Mesenchymal stem cell (in vitro differentiated cells and primary cell): ENCODE results near the gene CCM2.

Source experiments
- DNase-seq: peaks from one replicate; pipeline ENCODE4 v3.0.0-alpha.2; 2013
- H2AFZ ChIP-seq: one replicate; pipeline ENCODE4 v1.6.1; 2013; ENCODE audit warnings: low read depth, mild to moderate bottlenecking, control low read depth, inconsistent platforms, low read length, moderate library complexity
- H2AK5ac ChIP-seq: 2 replicates; pipeline ENCODE4 v1.6.1; 2013; ENCODE audit warnings: low read length, moderate library complexity, mild to moderate bottlenecking, inconsistent platforms; ENCODE audit not compliant: severe bottlenecking
- H2BK120ac ChIP-seq: one replicate; pipeline ENCODE4 v1.6.1; 2013; ENCODE audit warnings: low read depth, mild to moderate bottlenecking, inconsistent platforms, low read length, moderate library complexity
- H2BK12ac ChIP-seq, 2 experiments: one replicate each; pipeline ENCODE4 v1.6.1; 2013; ENCODE audit warnings: inconsistent platforms in 2 of 2, low read length in 2 of 2, mild to moderate bottlenecking in 2 of 2, moderate library complexity in 2 of 2, control low read depth in 1 of 2
- H2BK15ac ChIP-seq: one replicate; pipeline ENCODE4 v1.6.1; 2013; ENCODE audit warnings: mild to moderate bottlenecking, low read depth, inconsistent platforms; ENCODE audit not compliant: poor library complexity, severe bottlenecking
- H2BK5ac ChIP-seq: 2 replicates; pipeline ENCODE4 v1.6.1; 2013; ENCODE audit warnings: low read depth, mild to moderate bottlenecking, low read length, control low read depth, inconsistent platforms; ENCODE audit not compliant: poor library complexity, severe bottlenecking
- H3K14ac ChIP-seq, 2 experiments: one replicate each; pipeline ENCODE4 v1.6.1; 2013; ENCODE audit warnings: inconsistent platforms in 2 of 2, low read length in 2 of 2, control low read depth in 1 of 2, mild to moderate bottlenecking in 1 of 2, moderate library complexity in 1 of 2
- H3K18ac ChIP-seq, 2 experiments: one replicate each; pipeline ENCODE4 v1.6.1; 2013; ENCODE audit warnings: inconsistent platforms in 2 of 2, low read length in 2 of 2, control low read depth in 1 of 2, low read depth in 1 of 2, mild to moderate bottlenecking in 1 of 2
- H3K23ac ChIP-seq, 2 experiments: one replicate each; pipeline ENCODE4 v1.6.1; 2013; ENCODE audit warnings: inconsistent platforms in 2 of 2, low read length in 2 of 2, mild to moderate bottlenecking in 2 of 2, moderate library complexity in 2 of 2, control low read depth in 1 of 2
- H3K27ac ChIP-seq: 2 replicates; pipeline ENCODE4 v1.5.1; 2013; ENCODE audit warnings: mild to moderate bottlenecking, moderate library complexity, low read length, control low read depth, inconsistent platforms; ENCODE audit not compliant: poor library complexity, severe bottlenecking
- H3K27me3 ChIP-seq, 2 experiments: 2 replicates each; pipeline versions ENCODE4 v1.6.1 to v1.7.0; 2013; ENCODE audit warnings: low read length in 2 of 2, mild to moderate bottlenecking in 2 of 2, moderate library complexity in 2 of 2, control low read depth in 1 of 2, inconsistent platforms in 1 of 2; ENCODE audit not compliant: control insufficient read depth in 1 of 2, insufficient read depth in 1 of 2
- H3K36me3 ChIP-seq, 2 experiments: 2 replicates each; pipeline versions ENCODE4 v1.6.1 to v1.7.0; 2013; ENCODE audit warnings: low read length in 2 of 2, control low read depth in 1 of 2, inconsistent platforms in 1 of 2, low read depth in 1 of 2, mild to moderate bottlenecking in 1 of 2; ENCODE audit not compliant: insufficient read depth in 2 of 2, control insufficient read depth in 1 of 2
- H3K4ac ChIP-seq, 2 experiments: one replicate each; pipeline ENCODE4 v1.6.1; 2013; ENCODE audit warnings: inconsistent platforms in 2 of 2, low read length in 2 of 2, mild to moderate bottlenecking in 2 of 2, moderate library complexity in 2 of 2, control low read depth in 1 of 2, low read depth in 1 of 2
- H3K4me1 ChIP-seq: 2 replicates; pipeline ENCODE4 v1.6.1; 2013; ENCODE audit warnings: low read depth, low read length, control low read depth; ENCODE audit not compliant: control insufficient read depth, insufficient read depth
- H3K4me2 ChIP-seq: 2 replicates; pipeline ENCODE4 v1.6.1; 2013; ENCODE audit warnings: low read length, mild to moderate bottlenecking, inconsistent platforms; ENCODE audit not compliant: poor library complexity, severe bottlenecking
- H3K4me3 ChIP-seq, 2 experiments: 2 replicates each; pipeline versions ENCODE4 v1.5.1 to v1.7.0; 2013; ENCODE audit warnings: low read length in 2 of 2, mild to moderate bottlenecking in 2 of 2, control low read depth in 1 of 2, low read depth in 1 of 2; ENCODE audit not compliant: insufficient read depth in 1 of 2
- H3K79me1 ChIP-seq: replicated peaks from 2 replicates; pipeline ENCODE4 v1.6.1; 2013; ENCODE audit warnings: mild to moderate bottlenecking, control low read depth, low read length, inconsistent platforms; ENCODE audit not compliant: poor library complexity, severe bottlenecking
- H3K9ac ChIP-seq: 2 replicates; pipeline ENCODE4 v1.7.0; 2013; ENCODE audit warnings: mild to moderate bottlenecking, low read length, moderate library complexity
- H3K9me3 ChIP-seq: 2 replicates; pipeline ENCODE4 v1.7.0; 2013; ENCODE audit warnings: mild to moderate bottlenecking, low read length; ENCODE audit not compliant: control insufficient read depth
- H4K8ac ChIP-seq: one replicate; pipeline ENCODE4 v1.6.1; 2013; ENCODE audit warnings: inconsistent platforms, mild to moderate bottlenecking, low read length, moderate library complexity
- H4K91ac ChIP-seq: one replicate; pipeline ENCODE4 v1.6.1; 2013; ENCODE audit warnings: mild to moderate bottlenecking, low read length, inconsistent platforms
- WGBS: methylation state at CpG from one replicate; pipeline ENCODE4 v1.1.7; 2013; ENCODE audit warnings: mixed read lengths; 5-methylcytosine and 5-hydroxymethylcytosine counted together

Gene CCM2

GRCh38 chr7:44958645-44959344 is 41.2 kb upstream of the CCM2 start:
- no peak overlapping the region for H2BK120ac ChIP-seq
- no peak overlapping the region for H3K4ac ChIP-seq
- no peaks in the 10 kb centered on the region for H3K79me1 ChIP-seq
- H3K27ac ChIP-seq: no peak overlapping the region
- H3K27me3 ChIP-seq: peaks cover 12 to 28% of the 10 kb centered on the region in 2 experiments
- no peak overlapping the region for H2AK5ac ChIP-seq
- H3K14ac ChIP-seq: no peak overlapping the region
- H2BK12ac ChIP-seq: no peak overlapping the region
- no peak overlapping the region for H3K9ac ChIP-seq
- H3K9me3 ChIP-seq: no peaks in the 10 kb centered on the region
- no peaks in the 10 kb centered on the region for H3K36me3 ChIP-seq
- H4K91ac ChIP-seq: no peak overlapping the region
- H3K18ac ChIP-seq: no peak overlapping the region
- H3K23ac ChIP-seq: no peak overlapping the region
- H2BK5ac ChIP-seq: no peak overlapping the region
- no peak overlapping the region for H3K4me2 ChIP-seq
- WGBS: 77% methylated on average over 6 of the region's 8 CpGs
- H2BK15ac ChIP-seq: no peak overlapping the region
- no peak for DNase-seq
- H3K4me3 ChIP-seq: no peak overlapping the region
- no peak overlapping the region for H2AFZ ChIP-seq
- H3K4me1 ChIP-seq: peaks cover 21% of the 10 kb centered on the region
- no peak overlapping the region for H4K8ac ChIP-seq

GRCh38 chr7:44959433-44959951 is 40.5 kb upstream of the CCM2 start:
- Histone ChIP-seq H3K36me3 (no peaks in the 10 kb centered on the region), H3K23ac (no peak overlapping the region), H2BK120ac (no peak overlapping the region), H4K91ac (no peak overlapping the region), H4K8ac (no peak overlapping the region), H2BK12ac (no peak overlapping the region), H3K14ac (no peak overlapping the region), H2BK15ac (no peak overlapping the region), H3K79me1 (no peaks in the 10 kb centered on the region), H3K18ac (no peak overlapping the region), H3K4me1 (peaks cover 21% of the 10 kb centered on the region), H3K9me3 (no peaks in the 10 kb centered on the region), H3K9ac (no peak overlapping the region), H2AFZ (no peak overlapping the region), H3K4me3 (no peak overlapping the region), H3K27me3 (peaks cover 12 to 29% of the 10 kb centered on the region in 2 experiments), H3K4me2 (no peak overlapping the region), H3K4ac (no peak overlapping the region), H2BK5ac (no peak overlapping the region), H2AK5ac (no peak overlapping the region), H3K27ac (no peak overlapping the region)
- DNase-seq: peak; percentile 22
- 80% methylated on average over 7 of the region's 8 CpGs for WGBS

DNA sequence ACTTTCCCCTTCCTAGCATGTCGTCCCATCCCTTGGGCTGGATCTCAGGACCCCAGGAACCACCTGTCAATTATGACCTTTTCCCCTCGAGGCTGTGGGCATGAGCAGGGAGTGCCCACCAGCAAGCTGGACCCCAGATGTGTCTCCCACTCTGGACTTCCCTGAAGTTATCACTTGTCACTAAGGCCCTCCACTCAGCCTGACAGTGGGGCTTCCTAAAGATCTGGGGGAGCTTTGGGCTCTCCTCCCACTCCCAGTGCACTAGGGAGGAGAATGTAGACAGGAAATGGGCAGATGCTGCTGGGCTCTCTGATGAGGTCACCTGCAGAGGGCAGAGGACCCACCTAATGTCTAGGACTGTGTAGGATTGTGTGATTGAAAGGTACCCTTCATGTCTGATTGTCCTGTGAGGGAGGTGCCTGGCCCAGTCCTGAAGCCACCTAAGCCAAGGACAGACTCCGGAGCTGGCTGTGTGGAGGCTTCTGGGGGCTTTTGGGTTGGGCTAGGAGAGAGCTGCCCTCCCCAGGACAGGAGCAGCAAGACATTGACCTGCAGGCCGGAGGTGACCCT is 39.9 kb upstream of the CCM2 start:
- Histone ChIP-seq H3K4me1 (peaks cover 15% of the 10 kb centered on the region), H2AFZ (no peak overlapping the region), H3K27me3 (peaks cover 12 to 30% of the 10 kb centered on the region in 2 experiments), H3K18ac (no peak overlapping the region), H3K4me2 (no peak overlapping the region), H4K8ac (no peak overlapping the region), H4K91ac (no peak overlapping the region), H3K9me3 (no peaks in the 10 kb centered on the region), H2BK5ac (no peak overlapping the region), H2BK15ac (no peak overlapping the region), H2AK5ac (no peak overlapping the region), H2BK120ac (no peak overlapping the region), H3K36me3 (no peaks in the 10 kb centered on the region), H3K14ac (no peak overlapping the region), H3K4me3 (no peak overlapping the region), H3K79me1 (no peaks in the 10 kb centered on the region), H3K23ac (no peak overlapping the region), H2BK12ac (no peak overlapping the region), H3K9ac (no peak overlapping the region), H3K4ac (no peak overlapping the region), H3K27ac (no peak overlapping the region)
- 81% methylated on average over 3 of the region's 4 CpGs for WGBS
- no peak for DNase-seq

DNA sequence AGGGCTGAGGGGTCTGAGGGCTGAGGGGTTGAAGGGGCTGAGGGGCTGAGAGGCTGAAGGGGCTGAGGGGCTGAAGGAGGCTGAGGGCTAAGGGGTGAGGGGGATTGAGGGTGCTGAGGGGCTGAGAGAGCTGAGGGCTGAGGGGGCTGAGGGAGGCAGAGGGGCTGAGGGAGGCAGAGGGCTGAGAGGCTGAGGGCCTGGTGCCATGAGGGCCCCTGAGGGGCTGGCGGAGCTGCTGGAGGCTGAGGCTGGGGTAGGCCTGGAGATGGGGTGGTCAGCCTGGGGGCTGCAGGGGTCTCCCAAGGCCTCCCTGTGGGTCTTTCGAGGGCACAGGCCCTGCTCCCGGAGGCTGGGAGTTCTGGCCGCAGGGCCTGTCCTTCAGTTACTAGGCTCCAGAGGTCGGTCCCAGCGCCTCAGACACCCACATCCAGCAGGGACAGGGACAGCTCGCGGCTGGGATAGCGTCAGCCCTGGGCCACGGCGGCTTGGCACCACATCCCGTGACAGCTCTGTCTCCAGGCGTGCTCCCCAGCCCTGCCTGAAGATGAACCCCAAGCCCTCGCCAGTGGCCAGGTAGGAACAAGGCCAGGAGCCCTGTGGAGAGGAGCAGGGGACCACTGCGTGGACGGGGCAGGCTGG is 38.0 kb upstream of the CCM2 start:
- no peak overlapping the region for H2AK5ac ChIP-seq
- H3K36me3 ChIP-seq: no peaks in the 10 kb centered on the region
- H2BK120ac ChIP-seq: no peak overlapping the region
- WGBS: 68% methylated on average over 16 of the region's 16 CpGs
- DNase-seq: no peak
- no peak overlapping the region for H2BK15ac ChIP-seq
- no peak overlapping the region for H3K4ac ChIP-seq
- no peak overlapping the region for H2AFZ ChIP-seq
- peak overlapping the region; percentile 77 for H3K4me2 ChIP-seq
- no peak overlapping the region for H3K27ac ChIP-seq
- no peak overlapping the region for H2BK12ac ChIP-seq
- H4K91ac ChIP-seq: no peak overlapping the region
- H3K18ac ChIP-seq: no peak overlapping the region
- H3K9ac ChIP-seq: peak overlapping the region; percentile 62
- H3K79me1 ChIP-seq: no peaks in the 10 kb centered on the region
- no peaks in the 10 kb centered on the region for H3K9me3 ChIP-seq
- peaks cover 12 to 39% of the 10 kb centered on the region in 2 experiments for H3K27me3 ChIP-seq
- H3K14ac ChIP-seq: no peak overlapping the region
- H3K23ac ChIP-seq: no peak overlapping the region
- peaks cover 9% of the 10 kb centered on the region for H3K4me1 ChIP-seq
- peak overlapping the region in 1 of 2 experiments; percentile 69 for H3K4me3 ChIP-seq
- H2BK5ac ChIP-seq: no peak overlapping the region
- H4K8ac ChIP-seq: no peak overlapping the region
